ENCODE measurements around the gene SAMD11.
"Not testable (repeated sequence)": the region's sequence is repeated elsewhere in the genome, so short reads cannot be mapped to it uniquely, and the experiment has no call there.

SAMD11 gene

DNA sequence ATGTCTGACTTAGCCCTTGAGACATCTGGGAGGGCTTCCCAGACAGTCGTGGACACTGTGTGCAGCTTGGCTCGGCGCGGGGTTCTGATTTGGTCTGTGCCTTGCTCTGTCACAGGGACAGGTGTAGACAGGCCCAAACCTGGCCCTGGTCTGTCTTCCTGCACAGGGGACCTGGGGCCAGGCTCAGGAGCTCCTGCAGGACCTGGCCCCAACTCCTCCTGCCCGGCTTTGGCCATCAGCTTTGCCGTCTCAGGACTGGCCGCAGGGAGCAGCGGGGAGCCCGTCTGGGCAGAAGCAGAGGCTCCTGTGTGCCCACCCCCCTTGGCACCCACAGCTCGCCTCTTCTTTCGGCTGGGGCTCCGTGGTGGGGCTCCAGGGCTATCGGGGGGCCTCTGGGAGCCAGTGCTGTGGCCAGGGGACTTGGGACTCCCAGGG is 56.4 kb downstream of the SAMD11 start:
- DNase-seq: no peak

DNA sequence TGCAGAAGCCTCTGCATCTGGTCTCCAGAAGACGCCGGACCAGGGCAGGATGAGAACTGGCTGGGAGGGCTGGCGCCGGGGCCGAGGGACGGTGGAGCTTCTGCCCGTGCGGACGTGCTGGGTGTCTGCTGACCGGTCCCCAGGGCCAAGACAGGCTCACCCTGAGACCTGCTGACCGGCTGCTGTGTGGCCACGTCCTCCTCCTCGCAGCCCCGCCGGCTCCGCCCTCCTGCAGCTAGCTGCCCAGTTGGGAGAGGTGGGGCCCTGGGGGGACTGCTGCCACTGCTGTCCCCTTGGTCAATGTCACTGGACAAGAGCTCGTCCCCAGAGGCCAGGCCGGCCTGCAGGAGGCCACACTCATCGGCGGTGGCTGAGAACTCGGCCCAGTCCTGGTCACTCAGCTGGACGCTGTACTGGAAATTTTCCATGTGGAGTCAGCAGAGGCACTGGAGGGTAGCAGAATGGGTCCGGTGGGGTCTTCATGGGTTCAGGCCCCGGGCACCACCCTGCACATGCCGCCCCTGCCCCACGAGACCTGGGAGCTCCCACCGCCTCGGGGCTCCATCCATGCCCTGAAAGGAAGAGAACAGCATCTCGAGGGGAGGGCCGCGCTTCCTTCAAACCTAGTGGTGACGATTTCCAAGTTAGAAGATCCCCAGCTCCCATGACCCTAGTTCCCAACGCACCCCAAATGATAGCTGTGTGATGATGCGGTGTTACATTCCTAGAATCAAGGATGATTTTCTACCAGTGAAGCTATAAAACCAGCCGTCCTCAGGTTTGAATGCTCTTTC is 57.1 kb downstream of the SAMD11 start:
- no peak for DNase-seq

DNA sequence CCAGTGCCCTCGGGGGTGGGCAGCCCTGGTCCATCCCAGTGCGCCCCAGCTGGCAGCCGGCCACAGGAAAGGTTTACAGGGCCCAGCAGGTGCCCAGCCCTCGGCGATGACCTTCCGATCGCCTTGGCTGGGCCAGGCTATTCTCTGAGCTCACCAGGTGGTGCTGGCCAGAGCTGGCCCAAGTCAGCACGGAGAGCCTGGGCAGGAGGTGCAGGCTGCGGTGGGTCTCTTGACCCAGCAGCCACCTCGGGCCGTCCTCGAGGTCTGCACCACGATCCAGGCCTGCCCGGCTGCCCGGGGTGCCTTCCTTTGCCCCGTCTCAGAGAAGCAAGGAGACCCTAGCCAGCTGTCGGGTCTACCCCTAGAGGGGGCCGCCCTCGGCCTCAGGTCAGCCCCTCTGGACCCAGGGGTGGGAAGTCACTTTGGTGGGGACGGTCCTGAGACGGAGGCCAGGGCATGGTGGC is 57.8 kb downstream of the SAMD11 start:
- no peak for DNase-seq

DNA sequence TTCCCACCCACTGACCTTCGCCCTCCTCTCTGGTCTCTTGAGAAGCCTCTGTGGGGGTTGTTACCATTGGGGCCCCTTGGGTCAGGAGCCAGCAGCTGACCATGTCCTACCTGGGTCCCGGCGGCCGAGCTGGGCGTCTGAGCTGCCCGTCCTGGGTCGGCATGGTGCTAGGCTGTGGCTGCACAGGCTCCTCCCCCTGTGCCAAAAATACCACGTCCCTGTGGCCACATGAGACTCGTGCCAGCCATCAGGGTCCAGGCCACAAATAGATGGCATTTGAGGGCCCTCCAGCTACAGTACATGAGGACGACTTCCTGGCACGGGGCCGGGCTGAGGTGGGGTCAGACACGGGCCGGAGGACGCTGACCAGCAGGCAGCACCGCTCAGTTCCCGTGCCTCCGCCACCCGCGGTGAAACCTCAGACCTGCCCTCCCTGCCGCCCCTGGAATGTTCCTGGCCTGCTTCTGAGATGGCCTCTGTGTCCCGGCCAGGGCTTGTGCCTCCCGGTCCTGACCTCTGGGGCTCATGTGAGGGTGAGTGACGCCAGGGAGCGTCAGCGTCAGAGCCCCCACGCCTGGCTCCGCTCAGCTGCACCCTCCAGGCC is 58.3 kb downstream of the SAMD11 start, which contains the start of gene PERM1:
PERM1 (minus strand) TSS at position 139 of the 604 bp plus-strand sequence. CDS start 1,064 bp downstream, outside the sequence.
- DNase-seq: no peak

DNA sequence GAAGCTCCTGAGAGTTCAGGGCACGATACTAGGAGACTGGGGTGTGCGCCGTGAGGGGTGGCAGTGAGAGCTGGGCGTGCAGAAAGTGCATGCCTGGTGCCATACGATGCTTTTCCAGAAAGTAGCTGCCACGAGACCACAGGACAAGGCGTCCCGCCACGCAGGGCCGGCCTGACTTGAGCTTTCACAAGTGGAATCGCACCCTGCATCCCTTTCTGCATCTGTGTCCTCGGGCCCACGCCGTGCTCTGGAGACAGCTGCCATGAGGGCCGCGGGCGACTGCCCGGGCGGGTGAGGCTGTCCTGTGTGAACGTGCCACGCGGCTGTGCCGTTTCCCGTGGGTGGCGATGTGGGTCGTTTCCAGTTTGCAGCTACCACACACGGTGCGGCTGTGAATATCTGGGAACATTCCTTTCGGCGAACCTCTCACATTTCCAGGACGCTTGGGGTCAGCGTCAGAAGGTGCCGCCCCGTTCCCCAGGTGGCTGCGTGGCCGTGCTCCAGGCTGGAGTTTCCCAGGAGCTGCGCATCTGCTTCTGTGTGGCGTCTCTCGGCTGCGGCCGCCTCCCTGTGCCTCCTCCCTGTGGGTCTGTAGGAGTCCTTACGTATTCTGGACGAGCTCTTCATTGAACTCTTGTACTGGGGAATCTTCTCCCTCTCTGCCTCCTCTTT is 59.2 kb downstream of the SAMD11 start:
- no peak for DNase-seq

DNA sequence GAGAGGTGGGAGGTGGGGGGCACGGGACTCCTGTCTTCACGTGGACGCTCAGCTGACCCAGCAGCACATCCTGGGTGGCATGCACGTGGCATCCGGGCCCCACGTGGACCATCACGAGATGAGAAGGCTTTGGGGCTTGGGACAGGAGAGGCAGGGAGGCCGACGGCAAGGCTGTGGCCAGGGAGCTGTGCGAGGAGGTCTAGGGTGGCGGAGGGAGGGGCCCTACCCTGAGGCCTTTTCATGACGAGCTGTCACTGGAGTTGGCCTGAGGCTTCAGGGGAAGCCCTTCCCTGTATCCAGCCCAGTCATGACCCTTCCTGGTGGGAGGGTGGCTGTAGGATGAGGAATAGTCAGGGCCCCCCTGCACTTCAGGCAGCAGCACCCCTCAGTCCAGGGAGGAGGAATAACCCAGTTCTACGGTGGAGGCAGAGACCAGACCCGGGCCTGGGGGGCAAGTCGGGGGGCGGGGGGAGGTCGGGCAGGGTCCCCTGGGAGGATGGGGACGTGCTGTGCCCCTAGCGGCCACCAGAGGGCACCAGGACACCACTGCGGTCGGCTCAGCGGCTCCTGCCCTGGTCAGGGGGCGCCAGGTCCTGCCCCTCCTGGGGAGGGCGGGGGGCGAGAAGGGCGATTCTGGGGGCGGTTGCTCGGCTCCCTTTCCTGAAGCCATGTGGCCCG is 60.2 kb downstream of the SAMD11 start:
- no peak for DNase-seq

DNA sequence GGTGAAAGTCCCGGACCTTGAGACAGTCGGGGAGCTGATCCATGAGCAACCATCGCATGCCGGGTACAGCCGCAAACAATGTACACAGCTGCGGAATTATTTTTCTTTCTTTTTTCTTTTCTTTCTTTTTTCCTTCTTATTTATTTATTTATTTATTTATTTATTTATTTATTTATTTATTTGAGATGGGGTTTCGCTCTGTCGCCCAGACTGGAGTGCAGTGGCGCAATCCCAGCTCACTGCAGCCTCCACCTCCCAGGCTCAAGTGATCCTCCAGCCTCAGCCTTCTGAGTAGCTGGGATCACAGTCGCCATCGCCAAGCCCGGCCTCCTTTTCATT is 60.7 kb downstream of the SAMD11 start:
- no peak for DNase-seq

DNA sequence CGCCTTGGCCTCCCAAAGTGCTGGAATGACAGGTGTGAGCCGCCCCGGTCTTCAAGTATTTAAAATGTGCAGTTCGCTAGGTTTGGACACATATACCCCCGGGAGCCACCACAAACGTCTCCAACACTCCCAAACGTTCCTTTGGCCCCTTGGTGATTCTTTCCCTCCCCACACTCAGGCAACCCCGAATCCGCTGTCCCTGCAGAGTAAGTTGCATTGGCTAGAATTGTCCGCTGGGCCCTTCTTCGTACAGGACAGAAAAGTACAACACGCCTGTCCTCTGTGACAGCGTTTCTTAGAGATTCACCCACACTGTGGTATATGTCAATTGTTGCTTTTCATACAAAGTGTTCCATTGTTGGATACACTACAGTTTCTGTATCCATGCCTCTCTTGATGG is 61.4 kb downstream of the SAMD11 start:
- no peak for DNase-seq

DNA sequence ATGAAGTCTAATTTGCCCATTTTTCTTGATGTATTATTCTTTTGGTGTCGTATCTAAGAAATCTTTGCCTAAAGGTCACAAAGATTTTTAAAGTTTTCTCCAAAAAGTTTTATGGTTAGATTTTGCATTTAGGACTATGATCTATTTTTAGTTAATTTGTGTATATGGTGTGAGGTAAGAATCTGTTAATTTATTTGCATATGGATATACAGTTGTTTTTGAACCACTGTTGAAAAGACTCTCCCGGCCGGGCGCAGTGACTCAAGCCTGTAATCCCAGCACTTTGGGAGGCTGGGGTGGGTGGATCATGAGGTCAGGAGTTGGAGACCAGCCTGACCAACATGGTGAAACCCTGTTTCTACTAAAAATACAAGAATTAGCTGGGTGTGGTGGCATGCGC is 64.3 kb downstream of the SAMD11 start:
- DNase-seq: not testable (repeated sequence)

DNA sequence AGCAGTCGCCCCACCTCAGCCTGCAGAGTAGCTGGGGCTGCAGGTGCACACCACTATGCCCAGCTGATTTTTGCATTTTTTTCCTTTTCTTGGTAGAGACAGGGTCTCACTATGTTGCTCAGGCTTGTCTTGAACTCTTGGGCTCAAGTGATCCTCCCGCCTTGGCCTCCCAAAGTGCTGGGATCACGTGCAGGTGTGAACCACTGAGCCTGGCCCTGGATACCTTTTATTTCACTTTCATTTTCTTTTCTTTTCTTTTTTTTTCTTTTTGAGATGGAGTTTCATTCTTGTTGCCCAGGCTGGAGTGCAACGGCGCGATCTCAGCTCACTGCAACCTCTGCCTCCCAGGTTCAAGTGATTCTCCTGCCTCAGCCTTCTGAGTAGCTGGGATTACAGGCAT is 67.6 kb downstream of the SAMD11 start:
- DNase-seq: not testable (repeated sequence)

DNA sequence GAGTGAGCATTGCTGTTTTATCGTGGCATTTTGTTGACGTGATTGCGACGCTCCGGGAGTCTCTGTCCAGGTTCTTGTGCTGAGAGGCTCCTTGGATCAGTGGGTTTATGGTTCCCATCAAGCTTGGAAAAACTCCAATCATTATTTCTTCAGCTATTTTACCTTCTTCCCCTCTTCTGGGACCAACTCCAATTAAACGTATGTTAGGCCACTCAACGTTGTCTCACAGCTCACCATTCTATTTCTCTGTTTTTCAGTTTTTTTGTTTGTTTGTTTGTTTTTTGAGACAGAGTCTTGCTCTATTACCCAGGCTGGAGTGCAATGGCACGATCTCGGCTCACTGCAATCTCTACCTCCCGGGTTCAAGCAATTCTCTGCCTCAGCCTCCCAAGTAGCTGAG is 68.2 kb downstream of the SAMD11 start:
- no peak for DNase-seq

DNA sequence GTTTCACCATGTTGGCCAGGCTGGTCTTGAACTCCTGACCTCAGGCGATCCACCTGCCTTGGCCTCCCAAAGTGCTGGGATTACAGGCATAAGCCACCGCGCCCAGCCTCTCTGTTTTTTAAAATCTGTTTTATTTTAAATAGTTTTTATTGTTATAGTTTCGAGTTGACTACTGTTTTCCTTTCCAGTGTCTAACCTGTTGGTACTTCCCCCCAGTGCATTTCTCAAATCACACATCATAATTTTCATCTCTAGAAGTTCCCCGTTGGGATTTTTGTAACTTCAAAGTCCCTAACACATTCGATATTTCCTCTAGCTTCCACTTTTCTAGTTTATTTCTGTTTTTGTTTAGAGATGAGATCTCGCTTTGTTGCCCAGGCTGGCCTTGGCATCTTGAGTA is 68.6 kb downstream of the SAMD11 start:
- DNase-seq: no peak

DNA sequence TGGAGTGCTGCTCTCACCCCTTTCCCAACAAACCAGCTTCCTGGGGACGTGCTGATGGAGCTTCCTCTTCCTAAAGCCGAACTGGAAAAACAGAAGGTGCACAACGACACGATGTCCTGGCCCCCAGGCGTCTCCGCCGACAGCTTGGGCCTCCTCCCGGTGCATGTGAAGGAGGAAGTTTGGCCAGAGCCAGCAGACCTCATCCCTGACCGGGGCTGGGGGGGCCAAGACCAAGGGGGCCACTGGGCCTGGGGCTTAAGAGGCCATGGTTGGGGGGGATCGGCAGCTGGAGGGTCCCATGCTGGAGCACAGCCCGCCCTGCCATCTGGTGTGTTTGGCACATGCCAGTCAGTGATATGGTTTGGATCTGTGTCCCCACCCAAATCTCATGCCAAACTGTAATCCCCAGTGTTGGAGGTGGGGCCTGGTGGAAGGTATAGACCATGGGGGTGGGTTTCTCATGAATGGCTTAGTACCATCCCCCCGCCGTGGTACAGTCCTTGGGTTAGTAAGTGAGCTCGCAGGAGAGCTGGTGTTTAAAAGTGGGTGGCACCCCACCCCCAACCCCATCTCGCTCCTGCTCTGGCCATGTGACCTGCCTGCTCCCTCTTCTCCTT is 69.8 kb downstream of the SAMD11 start:
- no peak for DNase-seq
